HG02763 (cell line): ENCODE results near the gene CENPL.

Source experiments
- ATAC-seq: cut with Tn5 transposase; IDR thresholded peaks from one replicate; pipeline ENCODE4 v1.9.1; 2021; ENCODE audit warnings: mild to moderate bottlenecking, moderate library complexity; ENCODE audit not compliant: unreplicated experiment

The CENPL gene

DNA sequence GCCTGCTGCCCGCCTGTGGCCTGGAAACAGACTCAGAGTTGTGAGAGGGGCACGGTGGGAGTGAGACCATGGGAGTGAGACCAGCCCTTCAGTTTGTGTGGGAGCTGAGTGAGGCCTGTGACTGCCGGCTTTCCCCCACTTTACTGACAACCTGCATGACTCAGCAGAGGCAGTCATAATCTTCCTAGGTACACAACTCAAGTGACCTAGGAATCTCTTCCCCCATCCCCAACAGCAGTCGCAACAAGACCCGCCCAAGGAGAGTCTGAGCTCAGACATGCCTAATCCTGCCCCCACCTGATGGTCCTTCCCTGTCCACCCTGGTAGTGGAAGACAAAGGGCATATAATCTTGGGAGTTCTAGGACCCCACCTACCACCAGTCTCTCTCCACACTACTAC, 65.7 kb downstream of the CENPL start:
- ATAC-seq: no peak

DNA sequence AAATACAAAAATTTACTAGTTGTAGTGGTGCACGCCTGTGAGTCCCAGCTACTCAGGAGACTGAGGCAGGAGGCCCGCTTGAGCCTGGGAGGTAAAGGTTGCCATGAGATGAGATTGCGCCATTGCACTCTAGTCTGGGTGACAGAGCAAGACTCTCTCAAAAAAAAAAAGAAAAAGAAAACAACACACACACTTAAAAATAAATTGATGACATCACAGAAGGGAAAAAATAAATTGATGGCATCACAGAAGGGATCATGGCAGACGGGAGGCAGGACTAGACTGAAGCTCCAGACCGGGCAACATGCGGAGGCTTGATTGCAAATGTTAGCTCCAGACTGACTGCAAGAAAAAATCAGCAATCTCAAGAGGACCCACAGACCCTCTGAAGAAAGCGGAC, 66.6 kb downstream of the CENPL start:
- ATAC-seq: no peak

DNA sequence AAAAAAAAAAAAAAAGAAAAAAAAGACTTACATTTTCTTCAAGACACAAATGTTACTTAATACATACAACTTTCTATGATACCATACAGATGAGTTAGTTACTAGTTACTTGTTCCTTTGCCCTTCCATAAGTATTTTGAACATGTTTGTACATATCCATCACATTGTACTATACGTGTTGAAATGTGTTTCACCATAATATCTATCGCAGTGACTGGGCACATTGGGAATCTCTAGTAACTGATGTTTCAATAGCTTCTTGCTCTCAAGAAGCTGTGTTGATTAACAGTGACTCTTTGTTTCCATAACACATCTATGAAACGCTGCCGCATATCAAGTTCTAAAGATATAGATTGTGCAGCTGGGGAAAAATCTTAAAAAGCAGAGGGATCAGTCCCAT, 67.0 kb downstream of the CENPL start:
- ATAC-seq: no peak

DNA sequence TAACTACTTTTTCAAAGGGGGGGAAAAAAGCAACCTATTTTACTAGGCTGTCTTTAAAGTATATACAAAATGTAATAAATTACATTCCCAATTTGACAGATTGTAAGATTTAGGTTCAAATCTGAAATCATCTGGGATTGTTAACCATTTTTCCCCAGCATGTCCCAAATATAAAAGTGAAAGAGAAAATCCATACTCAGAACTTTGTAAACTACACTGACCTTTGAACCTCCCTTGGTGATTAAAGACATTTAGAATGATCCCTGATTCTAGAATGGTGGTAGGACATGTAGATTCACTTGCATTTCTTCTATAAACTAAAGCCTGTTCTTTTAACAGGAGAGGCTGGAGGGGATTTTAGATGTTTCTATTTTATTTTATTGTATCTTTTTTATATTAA, 70.9 kb downstream of the CENPL start:
- ATAC-seq: no peak
